Prostate gland (tissue), 2 donors: ENCODE data around the gene SIK2. TPM values are rescaled to one million over a fixed set of nuclear protein-coding genes. Genes with fewer than 3 reads are reported as not detected.

ENCODE experiments used
- DNase-seq: peaks from one replicate; pipeline ENCODE4 v3.0.0-alpha.2; 2019; ENCODE audit warnings: low spot score
- H3K27ac ChIP-seq, 2 donors: fragments of 200-600 bp; sonication (generic); 2 replicates each; pipeline ENCODE4 v1.5.1; 2017 to 2019
- H3K27me3 ChIP-seq: fragments of 200-600 bp; sonication (generic); replicated peaks from 2 replicates; pipeline ENCODE4 v1.5.1; 2019; ENCODE audit not compliant: insufficient read depth
- H3K36me3 ChIP-seq, 2 donors: fragments of 200-600 bp; sonication (generic); 1 replicate in 1 of 2; 2 replicates in 1 of 2; pipeline versions ENCODE4 v1.5.1 to v1.8.1; 2017 to 2019
- H3K4me1 ChIP-seq: fragments of 200-600 bp; sonication (generic); replicated peaks from 2 replicates; pipeline ENCODE4 v1.5.1; 2019
- H3K4me3 ChIP-seq, 2 donors: fragments of 200-600 bp; sonication (generic); 2 replicates each; pipeline ENCODE4 v1.5.1; 2017 to 2019
- H3K9me3 ChIP-seq: fragments of 200-600 bp; sonication (generic); 2 replicates; pipeline ENCODE4 v1.5.1; 2017
- CTCF ChIP-seq, 4 experiments: fragments of 200-600 bp in 2 of 4; fragments of 450-650 bp in 2 of 4; sonication (generic) in 2 of 4; IDR thresholded peaks; 1 replicate in 3 of 4; 2 replicates in 1 of 4; pipeline ENCODE4 v1.5.1; 2016 to 2019; ENCODE audit warnings: antibody characterized with exemption in 4 of 4, mild to moderate bottlenecking in 2 of 4, moderate library complexity in 2 of 4
- POLR2A ChIP-seq: fragments of 450-650 bp; IDR thresholded peaks from one replicate; pipeline ENCODE4 v1.6.1; 2016; ENCODE audit warnings: antibody characterized with exemption, mild to moderate bottlenecking
- POLR2AphosphoS5 ChIP-seq: sonication (generic); formaldehyde crosslinking; IDR thresholded peaks from one replicate; pipeline ENCODE4 v1.6.1; 2017; ENCODE audit warnings: antibody characterized with exemption
- WGBS: methylation state at CpG from one replicate; pipeline ENCODE4 v1.1.5; 2018; 5-methylcytosine and 5-hydroxymethylcytosine counted together
- intact Hi-C: fragments of 100-400 bp; cut with DNase I; formaldehyde crosslinking; loops from one replicate; pipeline ENCODE4 v1.14.2; 2022
- total RNA-seq, 2 donors: library from RNA; depleted of rRNA; stranded (reverse); fragments of >200 nt; gene quantifications; one replicate each; pipeline ENCODE4 v1.1.0, GENCODE V29; 2016

SIK2 gene
- total RNA-seq, 2 donors from 2014 or later, result 13.0 to 18.7 TPM

GRCh38 chr11:111575740-111576139 lies 26.5 kb upstream of the SIK2 start:
- H3K36me3 ChIP-seq, result no peaks in the 10 kb centered on the region
- H3K27me3 ChIP-seq, result no peaks in the 10 kb centered on the region
- H3K27ac ChIP-seq, result no peak overlapping the region
- TF ChIP-seq POLR2AphosphoS5, result no peak
- TF ChIP-seq POLR2A, result no peak
- TF ChIP-seq CTCF (IDR thresholded peaks at IDR 0.05), result no peak
- H3K4me3 ChIP-seq, result no peak overlapping the region
- H3K9me3 ChIP-seq, result no peaks in the 10 kb centered on the region
- no peaks in the 10 kb centered on the region for H3K4me1 ChIP-seq
- WGBS, result 77% methylated on average over 6 of the region's 6 CpGs
- DNase-seq, result no peak
- intact Hi-C loops, result no loop called here

GRCh38 chr11:111577821-111578220 lies 24.4 kb upstream of the SIK2 start:
- no peak for DNase-seq

GRCh38 chr11:111581341-111581740 lies 20.9 kb upstream of the SIK2 start:
- no peak overlapping the region for H3K4me3 ChIP-seq
- no peaks in the 10 kb centered on the region for H3K4me1 ChIP-seq
- WGBS, result 100% methylated on average over 1 of the region's 1 CpG
- no peak overlapping the region for H3K27ac ChIP-seq
- intact Hi-C loops, result no loop called here
- no peaks in the 10 kb centered on the region for H3K27me3 ChIP-seq
- no peak for TF ChIP-seq CTCF (IDR thresholded peaks at IDR 0.05)
- no peaks in the 10 kb centered on the region for H3K36me3 ChIP-seq
- no peak for DNase-seq
- no peaks in the 10 kb centered on the region for H3K9me3 ChIP-seq

More at GRCh38 chr11:111577821-111578220, 24.4 kb upstream of the SIK2 start:
- no peak overlapping the region for H3K4me3 ChIP-seq
- no peaks in the 10 kb centered on the region for H3K9me3 ChIP-seq
- H3K4me1 ChIP-seq, result no peaks in the 10 kb centered on the region
- intact Hi-C loops, result no loop called here
- no peak for TF ChIP-seq POLR2AphosphoS5
- TF ChIP-seq POLR2A, result no peak
- no peak for TF ChIP-seq CTCF (IDR thresholded peaks at IDR 0.05)
- no peak overlapping the region for H3K27ac ChIP-seq
- H3K36me3 ChIP-seq, result no peaks in the 10 kb centered on the region
- H3K27me3 ChIP-seq, result no peaks in the 10 kb centered on the region
- 79% methylated on average over 4 of the region's 4 CpGs for WGBS

- H3K27ac ChIP-seq, result no peak overlapping the region
- no peak for TF ChIP-seq POLR2A
- H3K36me3 ChIP-seq, result no peaks in the 10 kb centered on the region
- no peak for DNase-seq
- H3K27me3 ChIP-seq, result no peaks in the 10 kb centered on the region
- no peaks in the 10 kb centered on the region for H3K9me3 ChIP-seq
- no peaks in the 10 kb centered on the region for H3K4me1 ChIP-seq
- intact Hi-C loops, result no loop called here
- no peak overlapping the region for H3K4me3 ChIP-seq
These were observed 20.1 kb upstream of the SIK2 start for GRCh38 chr11:111582163-111582562.

GRCh38 chr11:111582881-111583280 lies 19.4 kb upstream of the SIK2 start:
- no peak overlapping the region for H3K27ac ChIP-seq
- DNase-seq, result no peak
- no peaks in the 10 kb centered on the region for H3K36me3 ChIP-seq
- H3K4me1 ChIP-seq, result no peaks in the 10 kb centered on the region
- no peak overlapping the region for H3K4me3 ChIP-seq
- intact Hi-C loops, result no loop called here
- TF ChIP-seq CTCF (IDR thresholded peaks at IDR 0.05) (no peak), POLR2AphosphoS5 (no peak), POLR2A (no peak)
- H3K27me3 ChIP-seq, result no peaks in the 10 kb centered on the region
- H3K9me3 ChIP-seq, result no peaks in the 10 kb centered on the region
- WGBS, result 69% methylated on average over 4 of the region's 4 CpGs
